Nephron (organoid): ENCODE results near the gene ADK.
"Not testable (repeated sequence)": the region's sequence is repeated elsewhere in the genome, so short reads cannot be mapped to it uniquely, and the experiment has no call there.

ENCODE experiments used
- H3K27ac Mint-ChIP-seq, 3 experiments: 2 replicates each; pipeline ENCODE4 v1.8.0; 2020; ENCODE audit warnings: mixed read lengths in 3 of 3, mild to moderate bottlenecking in 2 of 3, moderate library complexity in 1 of 3
- H3K27me3 Mint-ChIP-seq: 2 replicates; pipeline ENCODE4 v1.8.0; 2021; ENCODE audit warnings: low read depth, mild to moderate bottlenecking, moderate library complexity, mixed read lengths
- H3K36me3 Mint-ChIP-seq: 2 replicates; pipeline ENCODE4 v1.8.0; 2020; ENCODE audit warnings: low read depth, mixed read lengths
- H3K4me1 Mint-ChIP-seq: 2 replicates; pipeline ENCODE4 v1.8.0; 2020; ENCODE audit warnings: mixed read lengths
- H3K4me3 Mint-ChIP-seq, 3 experiments: 2 replicates each; pipeline ENCODE4 v1.8.0; 2020; ENCODE audit warnings: mild to moderate bottlenecking in 3 of 3, mixed read lengths in 3 of 3, moderate library complexity in 2 of 3
- H3K9me3 Mint-ChIP-seq: 2 replicates; pipeline ENCODE4 v1.8.0; 2020; ENCODE audit warnings: mixed read lengths
- CTCF ChIP-seq, 3 experiments: fragments of 200-600 bp; sonication (generic); IDR thresholded peaks; one replicate each; pipeline ENCODE4 v1.5.0; 2021; ENCODE audit warnings: antibody characterized with exemption in 3 of 3; ENCODE audit not compliant: unreplicated experiment in 3 of 3

Gene ADK

GRCh38 chr10:74548676-74549075, 397.7 kb downstream of the ADK start:
- no peak for TF ChIP-seq CTCF (IDR thresholded peaks at IDR 0.05; ENCODE audit: unreplicated experiment in 3 of 3)
- no peaks in the 10 kb centered on the region for H3K27me3 Mint-ChIP-seq
- peaks cover 3% of the 10 kb centered on the region for H3K36me3 Mint-ChIP-seq
- no peak overlapping the region for H3K27ac Mint-ChIP-seq
- no peak overlapping the region for H3K4me3 Mint-ChIP-seq
- H3K9me3 Mint-ChIP-seq = no peaks in the 10 kb centered on the region
- no peaks in the 10 kb centered on the region for H3K4me1 Mint-ChIP-seq

- no peaks in the 10 kb centered on the region for H3K27me3 Mint-ChIP-seq
- H3K9me3 Mint-ChIP-seq = peaks cover 4% of the 10 kb centered on the region
Observed at GRCh38 chr10:74556072-74556705, 405.2 kb downstream of the ADK start.

GRCh38 chr10:74557098-74557497, 406.1 kb downstream of the ADK start:
- Mint-ChIP-seq H3K9me3 (peaks cover 4% of the 10 kb centered on the region), H3K27me3 (no peaks in the 10 kb centered on the region), H3K4me3 (no peak overlapping the region), H3K4me1 (peaks cover 2% of the 10 kb centered on the region), H3K36me3 (peaks cover 8% of the 10 kb centered on the region), H3K27ac (no peak overlapping the region)
- TF ChIP-seq CTCF (IDR thresholded peaks at IDR 0.05; ENCODE audit: unreplicated experiment in 3 of 3) = no peak

More at GRCh38 chr10:74556072-74556705, 405.2 kb downstream of the ADK start:
- H3K4me1 Mint-ChIP-seq = no peaks in the 10 kb centered on the region
- no peak for TF ChIP-seq CTCF (IDR thresholded peaks at IDR 0.05; ENCODE audit: unreplicated experiment in 3 of 3)
- H3K36me3 Mint-ChIP-seq = peaks cover 8% of the 10 kb centered on the region
- H3K27ac Mint-ChIP-seq = no peak overlapping the region
- H3K4me3 Mint-ChIP-seq = no peak overlapping the region

- TF ChIP-seq CTCF (IDR thresholded peaks at IDR 0.05; ENCODE audit: unreplicated experiment in 3 of 3) = no peak
- Mint-ChIP-seq H3K4me3 (no peak overlapping the region), H3K27ac (no peak overlapping the region), H3K27me3 (no peaks in the 10 kb centered on the region), H3K9me3 (peaks cover 4% of the 10 kb centered on the region), H3K4me1 (peaks cover 11% of the 10 kb centered on the region), H3K36me3 (peaks cover 8% of the 10 kb centered on the region)
Observed at GRCh38 chr10:74558403-74558802, 407.4 kb downstream of the ADK start.

- H3K4me3 Mint-ChIP-seq = no peak overlapping the region
- TF ChIP-seq CTCF (IDR thresholded peaks at IDR 0.05; ENCODE audit: unreplicated experiment in 3 of 3) = no peak
- H3K9me3 Mint-ChIP-seq = peaks cover 4% of the 10 kb centered on the region
- peaks cover 12% of the 10 kb centered on the region for H3K4me1 Mint-ChIP-seq
- no peak overlapping the region for H3K27ac Mint-ChIP-seq
- no peaks in the 10 kb centered on the region for H3K27me3 Mint-ChIP-seq
- peaks cover 8% of the 10 kb centered on the region for H3K36me3 Mint-ChIP-seq
Observed at GRCh38 chr10:74558897-74559296, 407.9 kb downstream of the ADK start.

- not testable (repeated sequence) for H3K4me3 Mint-ChIP-seq, H3K27ac Mint-ChIP-seq, H3K27me3 Mint-ChIP-seq
- H3K36me3 Mint-ChIP-seq = peaks cover 22% of the 10 kb centered on the region
- peaks cover 17% of the 10 kb centered on the region for H3K9me3 Mint-ChIP-seq
- H3K4me1 Mint-ChIP-seq = peaks cover 12% of the 10 kb centered on the region
Observed at GRCh38 chr10:74568896-74569295, 417.9 kb downstream of the ADK start.

GRCh38 chr10:74573497-74573896, 422.5 kb downstream of the ADK start:
- peaks cover 17% of the 10 kb centered on the region for H3K36me3 Mint-ChIP-seq
- H3K4me1 Mint-ChIP-seq, H3K27me3 Mint-ChIP-seq, H3K4me3 Mint-ChIP-seq, H3K27ac Mint-ChIP-seq: not testable (repeated sequence)
- H3K9me3 Mint-ChIP-seq = peaks cover 20% of the 10 kb centered on the region
